ENCODE measurements around the gene FN1. TPM values are rescaled to one million over a fixed set of nuclear protein-coding genes. Genes with fewer than 3 reads are reported as not detected.

FN1 gene
- total RNA-seq, 3 donors from 2014 or later, result 74.9 to 295 (median 102) TPM

- TF ChIP-seq POLR2A (IDR thresholded peaks at IDR 0.05) (no peak), POLR2AphosphoS5 (IDR thresholded peaks at IDR 0.05) (no peak)
- TF ChIP-seq, protein P1, sequence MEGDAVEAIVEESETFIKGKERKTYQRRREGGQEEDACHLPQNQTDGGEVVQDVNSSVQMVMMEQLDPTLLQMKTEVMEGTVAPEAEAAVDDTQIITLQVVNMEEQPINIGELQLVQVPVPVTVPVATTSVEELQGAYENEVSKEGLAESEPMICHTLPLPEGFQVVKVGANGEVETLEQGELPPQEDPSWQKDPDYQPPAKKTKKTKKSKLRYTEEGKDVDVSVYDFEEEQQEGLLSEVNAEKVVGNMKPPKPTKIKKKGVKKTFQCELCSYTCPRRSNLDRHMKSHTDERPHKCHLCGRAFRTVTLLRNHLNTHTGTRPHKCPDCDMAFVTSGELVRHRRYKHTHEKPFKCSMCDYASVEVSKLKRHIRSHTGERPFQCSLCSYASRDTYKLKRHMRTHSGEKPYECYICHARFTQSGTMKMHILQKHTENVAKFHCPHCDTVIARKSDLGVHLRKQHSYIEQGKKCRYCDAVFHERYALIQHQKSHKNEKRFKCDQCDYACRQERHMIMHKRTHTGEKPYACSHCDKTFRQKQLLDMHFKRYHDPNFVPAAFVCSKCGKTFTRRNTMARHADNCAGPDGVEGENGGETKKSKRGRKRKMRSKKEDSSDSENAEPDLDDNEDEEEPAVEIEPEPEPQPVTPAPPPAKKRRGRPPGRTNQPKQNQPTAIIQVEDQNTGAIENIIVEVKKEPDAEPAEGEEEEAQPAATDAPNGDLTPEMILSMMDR (IDR thresholded peaks at IDR 0.05), result no peak
- no peaks in the 10 kb centered on the region for H3K4me1 ChIP-seq
- no peaks in the 10 kb centered on the region for H3K36me3 ChIP-seq
- no peak overlapping the region for H3K4me3 ChIP-seq
- no peaks in the 10 kb centered on the region for H3K9me3 ChIP-seq
- no peak overlapping the region for H3K27ac ChIP-seq
- DNase-seq (ENCODE audit: low spot score in 2 of 2), result no peak
- intact Hi-C loops (cut with DNase I; ENCODE audit: low total_unique reads), result no loop called here
- H3K27me3 ChIP-seq, result no peaks in the 10 kb centered on the region
Measured at GRCh38 chr2:215376103-215376780, 59.6 kb downstream of the FN1 start.

- Histone ChIP-seq H3K36me3 (no peaks in the 10 kb centered on the region), H3K4me3 (no peak overlapping the region), H3K9me3 (no peaks in the 10 kb centered on the region), H3K27ac (no peak overlapping the region), H3K4me1 (no peaks in the 10 kb centered on the region), H3K27me3 (no peaks in the 10 kb centered on the region)
- intact Hi-C loops (cut with DNase I; ENCODE audit: low total_unique reads), result no loop called here
- no peak for DNase-seq (ENCODE audit: low spot score in 2 of 2)
- no peak for TF ChIP-seq POLR2A (IDR thresholded peaks at IDR 0.05)
Measured at GRCh38 chr2:215375467-215375830, 60.4 kb downstream of the FN1 start.

- H3K36me3 ChIP-seq, result no peaks in the 10 kb centered on the region
- H3K27ac ChIP-seq, result no peak overlapping the region
- no peaks in the 10 kb centered on the region for H3K27me3 ChIP-seq
- H3K4me3 ChIP-seq, result no peak overlapping the region
- TF ChIP-seq, protein P1 (IDR thresholded peaks at IDR 0.05), result no peak
- no peak for TF ChIP-seq POLR2AphosphoS5 (IDR thresholded peaks at IDR 0.05)
- TF ChIP-seq POLR2A (IDR thresholded peaks at IDR 0.05), result no peak
- H3K9me3 ChIP-seq, result no peaks in the 10 kb centered on the region
- H3K4me1 ChIP-seq, result no peaks in the 10 kb centered on the region
- intact Hi-C loops (cut with DNase I; ENCODE audit: low total_unique reads), result no loop called here
- no peak for DNase-seq (ENCODE audit: low spot score in 2 of 2)
Measured at GRCh38 chr2:215374642-215375466, 61.0 kb downstream of the FN1 start.

GRCh38 chr2:215374002-215374401, 61.9 kb downstream of the FN1 start:
- TF ChIP-seq POLR2AphosphoS5 (IDR thresholded peaks at IDR 0.05), result no peak
- no peak for TF ChIP-seq POLR2A (IDR thresholded peaks at IDR 0.05)
- TF ChIP-seq, protein P1 (IDR thresholded peaks at IDR 0.05), result no peak
- H3K27me3 ChIP-seq, result no peaks in the 10 kb centered on the region
- intact Hi-C loops (cut with DNase I; ENCODE audit: low total_unique reads), result no loop called here
- no peaks in the 10 kb centered on the region for H3K4me1 ChIP-seq
- H3K9me3 ChIP-seq, result no peaks in the 10 kb centered on the region
- no peaks in the 10 kb centered on the region for H3K36me3 ChIP-seq
- no peak overlapping the region for H3K4me3 ChIP-seq
- DNase-seq (ENCODE audit: low spot score in 2 of 2), result no peak
- no peak overlapping the region for H3K27ac ChIP-seq

DNA sequence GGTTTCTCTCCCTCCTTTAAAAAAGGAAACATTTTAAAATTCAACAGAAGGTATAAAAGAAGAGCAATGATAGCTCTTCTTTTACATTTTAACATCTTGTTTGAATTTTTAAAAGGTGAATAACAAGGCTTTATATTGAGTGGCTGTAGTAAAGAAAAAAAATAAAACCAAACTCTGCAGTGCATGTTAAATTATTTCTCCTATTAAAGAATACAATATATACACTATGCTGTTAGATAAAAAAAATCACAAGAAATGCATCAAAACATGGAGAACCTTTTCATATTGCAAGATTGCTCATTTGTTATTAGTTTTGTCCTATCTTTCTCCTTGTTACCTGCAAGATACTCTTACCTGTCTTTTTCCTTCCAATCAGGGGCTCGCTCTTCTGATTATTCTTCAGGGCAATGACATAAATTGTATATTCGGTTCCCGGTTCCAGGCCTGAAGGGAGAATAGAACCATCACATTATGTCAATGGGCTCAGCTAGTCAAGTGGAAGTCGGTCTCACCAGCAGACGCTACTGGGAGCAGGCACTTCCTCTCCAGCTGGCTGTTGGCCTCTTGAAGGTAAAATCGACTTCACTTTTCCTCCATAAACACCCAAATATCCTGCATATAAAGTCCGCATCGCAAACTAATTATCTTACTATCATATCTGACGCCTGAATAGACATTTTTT, 62.8 kb downstream of the FN1 start:
- no peak for DNase-seq (ENCODE audit: low spot score in 2 of 2)
- no peaks in the 10 kb centered on the region for H3K4me1 ChIP-seq
- no peaks in the 10 kb centered on the region for H3K9me3 ChIP-seq
- no peaks in the 10 kb centered on the region for H3K36me3 ChIP-seq
- H3K27me3 ChIP-seq, result no peaks in the 10 kb centered on the region
- H3K4me3 ChIP-seq, result no peak overlapping the region
- intact Hi-C loops (cut with DNase I; ENCODE audit: low total_unique reads), result no loop called here
- H3K27ac ChIP-seq, result no peak overlapping the region
- TF ChIP-seq POLR2AphosphoS5 (IDR thresholded peaks at IDR 0.05), result no peak
- TF ChIP-seq POLR2A (IDR thresholded peaks at IDR 0.05), result no peak
- TF ChIP-seq, protein P1 (IDR thresholded peaks at IDR 0.05), result no peak

Data from breast epithelium (tissue), 4 donors.